ENCODE measurements around the gene OXNAD1.

- TF ChIP-seq POLR2A (IDR thresholded peaks at IDR 0.05; ENCODE audit: low read depth, low read length) (no peak), POLR2AphosphoS5 (IDR thresholded peaks at IDR 0.05; ENCODE audit: low read depth, low read length) (peak; percentile 53; the same call in 1 of the 2 replicates), TAF1 (IDR thresholded peaks at IDR 0.05; ENCODE audit: low read depth, low read length) (no peak), SPI1 (IDR thresholded peaks at IDR 0.05; ENCODE audit: low read depth, low read length) (no peak), PAX5 (IDR thresholded peaks at IDR 0.05; ENCODE audit: insufficient read depth, low read length, severe bottlenecking) (no peak)
Measured at GRCh38 chr3:16316847-16317560, 52.0 kb downstream of the OXNAD1 start.
